PC-3 (cell line): Measurements from ENCODE around the gene CAMTA1. TPM values are rescaled to one million over a fixed set of nuclear protein-coding genes. Genes with fewer than 3 reads are reported as not detected.
"Not testable (repeated sequence)": the region's sequence is repeated elsewhere in the genome, so short reads cannot be mapped to it uniquely, and the experiment has no call there.

Experiments
- ATAC-seq: fragments of 200-7000 bp; cut with Tn5 transposase; 2 replicates; pipeline ENCODE4 v1.9.1; 2020; ENCODE audit warnings: mild to moderate bottlenecking, moderate library complexity
- BruUV-seq: library from RNA; stranded (reverse); fragments of 400-500 nt; replicated peaks from 2 replicates; lab custom pipeline; 2021; lab: Mats Ljungman, UMichigan
- CTCF ChIA-PET: fragments of 300-600 bp; sonication (Branson Sonifier 250); formaldehyde crosslinking; loops from one replicate; lab custom pipeline; 2022; ENCODE audit warnings: antibody characterized with exemption; lab: Charles Lee
- POLR2A ChIA-PET: fragments of 300-600 bp; sonication (Branson Sonifier 250); formaldehyde crosslinking; loops from one replicate; lab custom pipeline; 2022; ENCODE audit warnings: antibody characterized with exemption; ENCODE audit not compliant: unreplicated experiment; lab: Charles Lee
- DNase-seq: peaks from one replicate; pipeline ENCODE4 v3.0.0-alpha.2; 2015
- H2AFZ ChIP-seq: fragments of 300-600 bp; sonication (generic); 2 replicates; pipeline ENCODE4 v1.6.0; 2016; ENCODE audit warnings: antibody characterized with exemption, low read length
- H3F3A ChIP-seq: fragments of 300-600 bp; sonication (generic); one replicate; pipeline ENCODE4 v1.6.0; 2017; ENCODE audit warnings: antibody characterized with exemption, low read length, control low read depth, mild to moderate bottlenecking; ENCODE audit not compliant: unreplicated experiment
- H3K27ac ChIP-seq: fragments of 300-600 bp; sonication (generic); 2 replicates; pipeline ENCODE4 v1.5.1; 2016; ENCODE audit warnings: mild to moderate bottlenecking, low read length
- H3K27me3 ChIP-seq: fragments of 300-600 bp; sonication (generic); 2 replicates; pipeline ENCODE4 v1.6.1; 2016; ENCODE audit warnings: low read length, mixed read lengths
- H3K36me3 ChIP-seq: fragments of 300-600 bp; sonication (generic); 2 replicates; pipeline ENCODE4 v1.6.1; 2016; ENCODE audit warnings: low read depth, mixed run types, low read length, mixed read lengths
- H3K4me1 ChIP-seq: fragments of 300-600 bp; sonication (generic); 2 replicates; pipeline ENCODE4 v1.5.1; 2016; ENCODE audit warnings: low read length; ENCODE audit not compliant: insufficient read depth
- H3K4me2 ChIP-seq: fragments of 300-600 bp; sonication (generic); 2 replicates; pipeline ENCODE4 v1.6.0; 2016; ENCODE audit warnings: low read length
- H3K4me3 ChIP-seq: fragments of 300-600 bp; sonication (generic); 2 replicates; pipeline ENCODE4 v1.5.1; 2016; ENCODE audit warnings: mild to moderate bottlenecking, low read length, mixed read lengths
- H3K79me2 ChIP-seq: fragments of 300-600 bp; sonication (generic); 2 replicates; pipeline ENCODE4 v1.6.1; 2017; ENCODE audit warnings: low read length, mixed read lengths
- H3K9ac ChIP-seq: fragments of 300-600 bp; sonication (generic); 2 replicates; pipeline ENCODE4 v1.6.0; 2016; ENCODE audit warnings: mild to moderate bottlenecking, low read length
- H3K9me2 ChIP-seq: fragments of 300-600 bp; sonication (generic); replicated peaks from 2 replicates; pipeline ENCODE4 v1.6.1; 2016; ENCODE audit warnings: mixed run types, low read length, mixed read lengths
- H3K9me3 ChIP-seq: fragments of 300-600 bp; sonication (generic); 2 replicates; pipeline ENCODE4 v1.6.1; 2016; ENCODE audit warnings: low read length, mixed read lengths
- H4K20me1 ChIP-seq: fragments of 300-600 bp; sonication (generic); 2 replicates; pipeline ENCODE4 v1.6.1; 2016; ENCODE audit warnings: low read length, mixed read lengths
- CTCF ChIP-seq: fragments of 300-600 bp; sonication (generic); conservative IDR thresholded peaks from 2 replicates; pipeline ENCODE4 v1.5.1; 2017; ENCODE audit warnings: antibody characterized with exemption, low read depth, mild to moderate bottlenecking, low read length
- EZH2 ChIP-seq: fragments of 300-600 bp; sonication (generic); IDR thresholded peaks from one replicate; pipeline ENCODE4 v1.6.1; 2017; ENCODE audit warnings: antibody characterized with exemption, mild to moderate bottlenecking, low read length; ENCODE audit not compliant: unreplicated experiment
- EZH2phosphoT487 ChIP-seq: fragments of 300-600 bp; sonication (generic); IDR thresholded peaks from 2 replicates; pipeline ENCODE4 v1.6.1; 2018; ENCODE audit warnings: mild to moderate bottlenecking, antibody characterized with exemption, low read length, borderline replicate concordance
- intact Hi-C: fragments of 100-400 bp; cut with micrococcal nuclease; formaldehyde crosslinking; loops from 2 replicates; pipeline ENCODE4 v1.9.0; 2023
- total RNA-seq: library from RNA; depleted of rRNA; stranded (reverse); fragments of >200 nt; gene quantifications from 2 replicates; pipeline ENCODE4 v1.2.3, GENCODE V29; 2014

Gene CAMTA1
- total RNA-seq, 1 experiment from 2014 or later, result 40.8 TPM

GRCh38 chr1:7409278-7409677, 624.0 kb downstream of the CAMTA1 start:
- no peaks in the 10 kb centered on the region for H3K79me2 ChIP-seq
- DNase-seq (no peak), ATAC-seq (no peak)
- no peaks in the 10 kb centered on the region for H4K20me1 ChIP-seq
- H3K27ac ChIP-seq, result no peak overlapping the region
- intact Hi-C loops, result loop anchor here (10.0 kb wide), 1 partner anchor 184 kb away; no protein-coding TSS in a partner anchor
- H3K9me3 ChIP-seq, result no peaks in the 10 kb centered on the region
- no peaks in the 10 kb centered on the region for H3K36me3 ChIP-seq
- ChIA-PET POLR2A (no interaction called here), CTCF (no interaction called here)
- no TSS peak for BruUV-seq
- no peaks in the 10 kb centered on the region for H3K27me3 ChIP-seq
- no peak overlapping the region for H2AFZ ChIP-seq
- no peak overlapping the region for H3K4me2 ChIP-seq
- H3F3A ChIP-seq, result no peaks in the 10 kb centered on the region
- no peaks in the 10 kb centered on the region for H3K4me1 ChIP-seq
- no peaks in the 10 kb centered on the region for H3K9me2 ChIP-seq
- TF ChIP-seq EZH2 (no peak), CTCF (no peak), EZH2phosphoT487 (no peak)
- H3K4me3 ChIP-seq, result no peak overlapping the region
- H3K9ac ChIP-seq, result no peak overlapping the region

DNA sequence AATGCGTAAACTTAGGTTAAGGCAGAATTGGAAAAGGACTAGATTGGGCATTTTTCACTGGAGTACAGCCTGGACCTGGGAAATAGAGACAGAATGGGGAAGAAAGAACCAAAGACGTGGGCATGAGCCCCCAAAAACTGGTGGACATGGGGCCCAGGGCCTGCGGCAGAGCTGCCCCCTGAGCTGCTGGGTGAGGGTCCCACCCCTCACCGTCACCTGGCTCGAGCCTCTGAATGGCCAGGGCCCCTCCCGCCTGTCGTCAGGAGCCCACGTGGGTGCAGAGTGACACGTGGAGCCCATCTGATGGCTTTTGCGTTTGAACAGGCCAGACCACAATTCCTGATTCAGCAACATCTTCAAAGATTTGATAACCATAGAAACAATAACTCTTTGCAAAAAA, 624.9 kb downstream of the CAMTA1 start:
- Histone ChIP-seq H4K20me1 (no peaks in the 10 kb centered on the region), H3K9ac (no peak overlapping the region), H3K27ac (no peak overlapping the region), H3K4me3 (no peak overlapping the region), H3K9me2 (no peaks in the 10 kb centered on the region), H3K79me2 (no peaks in the 10 kb centered on the region), H3K4me2 (no peak overlapping the region), H3K4me1 (no peaks in the 10 kb centered on the region), H3F3A (no peaks in the 10 kb centered on the region), H3K36me3 (no peaks in the 10 kb centered on the region), H2AFZ (no peak overlapping the region), H3K9me3 (no peaks in the 10 kb centered on the region), H3K27me3 (no peaks in the 10 kb centered on the region)
- POLR2A ChIA-PET, result no interaction called here
- CTCF ChIA-PET, result no interaction called here
- TF ChIP-seq EZH2phosphoT487 (no peak), CTCF (no peak), EZH2 (no peak)
- BruUV-seq, result no TSS peak
- intact Hi-C loops, result no loop called here
- no peak for DNase-seq
- no peak for ATAC-seq

- H3K27ac ChIP-seq, H3K79me2 ChIP-seq, H3K27me3 ChIP-seq, POLR2A ChIA-PET, H3K9me2 ChIP-seq, H3K36me3 ChIP-seq, H3K4me2 ChIP-seq, ATAC-seq, H2AFZ ChIP-seq, DNase-seq, H3K9ac ChIP-seq, H3K4me1 ChIP-seq, H3K4me3 ChIP-seq, H4K20me1 ChIP-seq, H3K9me3 ChIP-seq, CTCF ChIA-PET, intact Hi-C loops, H3F3A ChIP-seq, BruUV-seq: not testable (repeated sequence)
These were observed 632.4 kb downstream of the CAMTA1 start for GRCh38 chr1:7417618-7418017.
